H9 (cell line): ENCODE measurements around the gene MMD2. TPM values are rescaled to one million over a fixed set of nuclear protein-coding genes. Genes with fewer than 3 reads are reported as not detected.

Experiments used
- DNase-seq: peaks from one replicate; pipeline ENCODE4 v3.0.0-alpha.2; 2017
- H2AFZ ChIP-seq: one replicate; pipeline ENCODE4 v1.6.1; 2013; ENCODE audit warnings: mild to moderate bottlenecking, low read length, control low read depth, moderate library complexity
- H2AK5ac ChIP-seq: 2 replicates; pipeline ENCODE4 v1.6.1; 2013; ENCODE audit warnings: low read length, control low read depth, mixed read lengths; ENCODE audit not compliant: insufficient read length
- H2BK120ac ChIP-seq: one replicate; pipeline ENCODE4 v1.6.1; 2013; ENCODE audit warnings: low read depth, mild to moderate bottlenecking, low read length, control low read depth, inconsistent platforms; ENCODE audit not compliant: poor library complexity, severe bottlenecking
- H2BK12ac ChIP-seq: 2 replicates; pipeline ENCODE4 v1.6.1; 2013; ENCODE audit warnings: low read length, control low read depth, mixed read lengths, low read depth; ENCODE audit not compliant: insufficient read length
- H2BK15ac ChIP-seq: 2 replicates; pipeline ENCODE4 v1.6.1; 2013; ENCODE audit warnings: low read depth, low read length, control low read depth
- H2BK20ac ChIP-seq: one replicate; pipeline ENCODE4 v1.6.1; 2013; ENCODE audit warnings: low read depth, mild to moderate bottlenecking, low read length, control low read depth, inconsistent platforms; ENCODE audit not compliant: poor library complexity, severe bottlenecking
- H2BK5ac ChIP-seq: 2 replicates; pipeline ENCODE4 v1.6.1; 2013; ENCODE audit warnings: low read length, control low read depth, mixed read lengths; ENCODE audit not compliant: insufficient read length
- H3K14ac ChIP-seq: 2 replicates; pipeline ENCODE4 v1.6.1; 2013; ENCODE audit warnings: low read length, control low read depth; ENCODE audit not compliant: insufficient read depth
- H3K18ac ChIP-seq: 2 replicates; pipeline ENCODE4 v1.6.1; 2013; ENCODE audit warnings: low read depth, mild to moderate bottlenecking, mixed read lengths, low read length, control low read depth; ENCODE audit not compliant: insufficient read length
- H3K23ac ChIP-seq: 2 replicates; pipeline ENCODE4 v1.6.1; 2013; ENCODE audit warnings: low read length, control low read depth, mixed read lengths, low read depth; ENCODE audit not compliant: insufficient read length
- H3K23me2 ChIP-seq: 2 replicates; pipeline ENCODE4 v1.6.1; 2013; ENCODE audit warnings: low read depth, mild to moderate bottlenecking, mixed read lengths, low read length, control low read depth; ENCODE audit not compliant: insufficient read length, poor library complexity, severe bottlenecking
- H3K27ac ChIP-seq: 2 replicates; pipeline ENCODE4 v1.5.1; 2013; ENCODE audit warnings: low read length, control low read depth, mixed read lengths, low read depth; ENCODE audit not compliant: insufficient read length
- H3K27me3 ChIP-seq: 2 replicates; pipeline ENCODE4 v1.6.1; 2013; ENCODE audit warnings: low read length, control low read depth, inconsistent platforms; ENCODE audit not compliant: insufficient read depth
- H3K4ac ChIP-seq: 2 replicates; pipeline ENCODE4 v1.6.1; 2013; ENCODE audit warnings: low read depth, mild to moderate bottlenecking, control low read depth, inconsistent platforms, low read length, moderate library complexity
- H3K4me1 ChIP-seq: 2 replicates; pipeline ENCODE4 v1.6.1; 2013; ENCODE audit warnings: low read length, control low read depth, inconsistent platforms; ENCODE audit not compliant: insufficient read depth
- H3K4me2 ChIP-seq: 2 replicates; pipeline ENCODE4 v1.6.1; 2013; ENCODE audit warnings: low read length, control low read depth, mixed read lengths; ENCODE audit not compliant: insufficient read length, insufficient read depth
- H3K56ac ChIP-seq: 2 replicates; pipeline ENCODE4 v1.6.1; 2013; ENCODE audit warnings: low read depth, mild to moderate bottlenecking, mixed read lengths, low read length, control low read depth; ENCODE audit not compliant: insufficient read length
- H3K79me1 ChIP-seq: 2 replicates; pipeline ENCODE4 v1.6.1; 2013; ENCODE audit warnings: low read depth, mild to moderate bottlenecking, moderate library complexity, low read length, control low read depth, inconsistent platforms; ENCODE audit not compliant: insufficient read depth, poor library complexity, severe bottlenecking
- H3K79me2 ChIP-seq: 2 replicates; pipeline ENCODE4 v1.6.1; 2013; ENCODE audit warnings: low read length, control low read depth, inconsistent platforms; ENCODE audit not compliant: insufficient read depth
- H3K9ac ChIP-seq: 2 replicates; pipeline ENCODE4 v1.6.1; 2013; ENCODE audit warnings: low read length, control low read depth, mixed read lengths; ENCODE audit not compliant: insufficient read length; ENCODE audit errors: extremely low read depth
- H3K9me3 ChIP-seq: one replicate; pipeline ENCODE4 v1.6.1; 2013; ENCODE audit warnings: low read depth, low read length, inconsistent platforms; ENCODE audit not compliant: control insufficient read depth
- H3T11ph ChIP-seq: one replicate; pipeline ENCODE4 v1.6.1; 2013; ENCODE audit warnings: mild to moderate bottlenecking, low read length, control low read depth, inconsistent platforms
- H4K20me1 ChIP-seq: one replicate; pipeline ENCODE4 v1.6.1; 2013; ENCODE audit not compliant: control insufficient read depth, insufficient read length, insufficient read depth
- H4K5ac ChIP-seq: 2 replicates; pipeline ENCODE4 v1.6.1; 2013; ENCODE audit warnings: low read depth, mild to moderate bottlenecking, mixed read lengths, low read length, control low read depth; ENCODE audit not compliant: insufficient read length
- H4K8ac ChIP-seq: replicated peaks from 2 replicates; pipeline ENCODE4 v1.6.1; 2013; ENCODE audit warnings: low read length, control low read depth, mixed read lengths, low read depth; ENCODE audit not compliant: insufficient read length
- H4K91ac ChIP-seq: 2 replicates; pipeline ENCODE4 v1.6.1; 2013; ENCODE audit warnings: low read depth, mild to moderate bottlenecking, moderate library complexity, mixed read lengths, low read length, control low read depth; ENCODE audit not compliant: insufficient read length
- H3K27ac Mint-ChIP-seq, 3 experiments: 2 replicates in 2 of 3; 3 replicates in 1 of 3; pipeline ENCODE4 v1.8.0; 2020 to 2021; ENCODE audit warnings: mixed read lengths in 3 of 3, mild to moderate bottlenecking in 1 of 3, moderate library complexity in 1 of 3
- H3K27me3 Mint-ChIP-seq: 2 replicates; pipeline ENCODE4 v1.8.0; 2021; ENCODE audit warnings: low read depth, mild to moderate bottlenecking, moderate library complexity, mixed read lengths
- H3K36me3 Mint-ChIP-seq, 3 experiments: 2 replicates in 2 of 3; 3 replicates in 1 of 3; pipeline ENCODE4 v1.8.0; 2020 to 2021; ENCODE audit warnings: low read depth in 3 of 3, mixed read lengths in 3 of 3; ENCODE audit not compliant: insufficient read depth in 1 of 3
- H3K4me1 Mint-ChIP-seq, 2 experiments: 2 replicates each; pipeline ENCODE4 v1.8.0; 2020; ENCODE audit warnings: mixed read lengths in 2 of 2
- H3K4me3 Mint-ChIP-seq, 2 experiments: 2 replicates in 1 of 2; 3 replicates in 1 of 2; pipeline ENCODE4 v1.8.0; 2020 to 2021; ENCODE audit warnings: mild to moderate bottlenecking in 2 of 2, mixed read lengths in 2 of 2, moderate library complexity in 1 of 2
- H3K9me3 Mint-ChIP-seq, 2 experiments: 2 replicates in 1 of 2; 3 replicates in 1 of 2; pipeline ENCODE4 v1.8.0; 2020; ENCODE audit warnings: mild to moderate bottlenecking in 2 of 2, mixed read lengths in 2 of 2, moderate library complexity in 1 of 2
- CTCF ChIP-seq: fragments of 200-600 bp; sonication (generic); conservative IDR thresholded peaks from 3 replicates; pipeline ENCODE4 v1.8.0; 2021; ENCODE audit warnings: antibody characterized with exemption, mild to moderate bottlenecking
- WGBS: extraction: QIAGEN DNeasy Blood & Tissue Kit; methylation state at CpG from one replicate; pipeline ENCODE4 v1.1.7; 2013; ENCODE audit warnings: missing lambda C conversion rate, low lambda C conversion rate, mixed read lengths; ENCODE audit not compliant: insufficient read length; ENCODE audit errors: extremely low coverage; 5-methylcytosine and 5-hydroxymethylcytosine counted together
- total RNA-seq: library from RNA; stranded (reverse); gene quantifications from 2 replicates; pipeline ENCODE4 v1.2.1, GENCODE V29; 2021

The MMD2 gene
- total RNA-seq, 1 experiment from 2014 or later: 0.20 TPM

DNA sequence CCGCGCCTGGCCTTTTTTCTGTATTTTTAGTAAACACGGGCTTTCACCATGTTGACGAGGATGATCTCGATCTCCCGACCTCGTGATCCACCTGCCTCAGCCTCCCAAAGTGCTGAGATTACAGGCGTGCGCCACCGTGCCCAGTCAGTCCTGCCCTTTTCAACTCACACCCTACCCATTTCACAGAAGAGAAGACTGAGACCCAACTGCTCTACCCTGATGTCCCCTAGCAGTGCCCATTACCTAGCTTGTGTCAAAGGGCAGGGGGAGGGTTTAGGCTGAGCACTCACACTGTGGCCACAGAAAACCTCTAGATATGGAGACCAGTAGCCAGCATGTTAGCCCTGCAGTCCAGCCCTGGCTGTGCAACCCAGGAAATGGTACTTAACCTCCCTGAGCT is 15.7 kb downstream of the MMD2 start:
- Histone ChIP-seq H3K14ac (no peak overlapping the region), H3K9me3 (no peaks in the 10 kb centered on the region), H2BK5ac (no peak overlapping the region), H3K27me3 (no peaks in the 10 kb centered on the region), H4K5ac (no peak overlapping the region), H2BK120ac (no peak overlapping the region), H3K4me1 (no peaks in the 10 kb centered on the region), H2BK20ac (no peak overlapping the region), H2AFZ (no peak overlapping the region), H4K91ac (no peak overlapping the region), H3K18ac (no peak overlapping the region), H3T11ph (no peak overlapping the region), H2AK5ac (no peak overlapping the region), H3K4ac (no peak overlapping the region), H4K20me1 (no peaks in the 10 kb centered on the region), H3K4me2 (no peak overlapping the region), H4K8ac (no peak overlapping the region), H3K56ac (no peak overlapping the region), H2BK15ac (no peak overlapping the region), H3K79me2 (no peaks in the 10 kb centered on the region), H3K23ac (no peak overlapping the region), H3K79me1 (no peaks in the 10 kb centered on the region), H3K27ac (no peak overlapping the region), H3K23me2 (no peaks in the 10 kb centered on the region), H2BK12ac (no peak overlapping the region), H3K9ac (no peak overlapping the region)
- Mint-ChIP-seq H3K27me3 (peaks cover 42% of the 10 kb centered on the region), H3K9me3 (peaks cover 3% of the 10 kb centered on the region in 2 experiments; a peak in 3 of 5 replicates), H3K4me3 (no peak overlapping the region), H3K36me3 (no peaks in the 10 kb centered on the region; a peak in 1 of 7 replicates), H3K4me1 (peaks cover 3 to 11% of the 10 kb centered on the region in 2 experiments), H3K27ac (no peak overlapping the region)
- no CpG with 5 or more reads among the region's 10 CpGs for whole genome bisulfite sequencing
- DNase-seq: no peak
- TF ChIP-seq CTCF: no peak
